DND-41 (cell line): ENCODE results near the gene SEPTIN1.
A peak's percentile ranks its signal among the peaks of the same experiment; 100 is the strongest.

ENCODE experiments used
- ATAC-seq: fragments of 200-7000 bp; cut with Tn5 transposase; 3 replicates; pipeline ENCODE4 v1.9.1; 2021; ENCODE audit warnings: low read depth; ENCODE audit not compliant: insufficient read depth
- DNase-seq: peaks from one replicate; pipeline ENCODE4 v3.0.0-alpha.2; 2020
- H2AFZ ChIP-seq: 2 replicates; pipeline ENCODE4 v1.6.0; 2012; ENCODE audit warnings: low read depth, low read length
- H3K27ac ChIP-seq: 2 replicates; pipeline ENCODE4 v1.5.1; 2012; ENCODE audit warnings: low read length, inconsistent platforms
- H3K27me3 ChIP-seq: fragments of 200-600 bp; sonication (generic); 2 replicates; pipeline ENCODE4 v1.6.0; 2012; ENCODE audit warnings: low read length, mild to moderate bottlenecking, inconsistent platforms; ENCODE audit not compliant: insufficient read depth, poor library complexity
- H3K36me3 ChIP-seq: 2 replicates; pipeline ENCODE4 v1.5.1; 2012; ENCODE audit warnings: low read length, inconsistent platforms; ENCODE audit not compliant: insufficient read depth
- H3K4me1 ChIP-seq: 2 replicates; pipeline ENCODE4 v1.5.1; 2012; ENCODE audit warnings: mild to moderate bottlenecking, low read length; ENCODE audit not compliant: insufficient read depth
- H3K4me2 ChIP-seq: 2 replicates; pipeline ENCODE4 v1.6.0; 2012; ENCODE audit warnings: mild to moderate bottlenecking, moderate library complexity, low read length, inconsistent platforms; ENCODE audit not compliant: insufficient read depth
- H3K4me3 ChIP-seq, 2 experiments: fragments of 200-600 bp in 1 of 2; shearing (Covaris generic) in 1 of 2; 2 replicates each; pipeline ENCODE4 v1.5.1; 2012 to 2016; ENCODE audit warnings: inconsistent platforms in 2 of 2, low read length in 2 of 2, mild to moderate bottlenecking in 2 of 2, low read depth in 1 of 2, moderate library complexity in 1 of 2
- H3K79me2 ChIP-seq: 2 replicates; pipeline ENCODE4 v1.6.0; 2012; ENCODE audit warnings: low read length, inconsistent platforms; ENCODE audit not compliant: insufficient read depth
- H3K9ac ChIP-seq: 2 replicates; pipeline ENCODE4 v1.6.0; 2012; ENCODE audit warnings: low read depth, mild to moderate bottlenecking, inconsistent platforms, low read length, moderate library complexity
- H3K9me3 ChIP-seq: 2 replicates; pipeline ENCODE4 v1.5.1; 2012; ENCODE audit warnings: low read length, moderate library complexity, mild to moderate bottlenecking, inconsistent platforms; ENCODE audit not compliant: insufficient read depth, severe bottlenecking
- H4K20me1 ChIP-seq: 2 replicates; pipeline ENCODE4 v1.6.0; 2012; ENCODE audit warnings: low read length; ENCODE audit not compliant: insufficient read depth
- CTCF ChIP-seq: IDR thresholded peaks from 2 replicates; pipeline ENCODE4 v1.5.1; 2012; ENCODE audit warnings: borderline replicate concordance, low read length, moderate library complexity, mild to moderate bottlenecking; ENCODE audit not compliant: poor library complexity, severe bottlenecking; ENCODE audit errors: extremely low read depth
- EZH2 ChIP-seq: IDR thresholded peaks from 3 replicates; pipeline ENCODE4 v1.6.1; 2012; ENCODE audit warnings: borderline replicate concordance, low read depth, mild to moderate bottlenecking, moderate library complexity, low read length, inconsistent platforms; ENCODE audit not compliant: severe bottlenecking

SEPTIN1 gene

GRCh38 chr16:30365200-30365599 is 17.2 kb downstream of the SEPTIN1 start:
- no peaks in the 10 kb centered on the region for H3K9me3 ChIP-seq
- H3K4me2 ChIP-seq, result 0 out of 2 replicates have a peak overlapping the region, but pooled peaks have one; percentile 21
- TF ChIP-seq CTCF (no peak), EZH2 (no peak)
- DNase-seq, result no peak
- H3K9ac ChIP-seq, result no peak overlapping the region
- no peaks in the 10 kb centered on the region for H3K27me3 ChIP-seq
- H3K4me1 ChIP-seq, result peaks cover 40% of the 10 kb centered on the region
- peaks cover 62% of the 10 kb centered on the region for H3K36me3 ChIP-seq
- no peak overlapping the region for H3K4me3 ChIP-seq
- peaks cover 88% of the 10 kb centered on the region for H3K79me2 ChIP-seq
- H3K27ac ChIP-seq, result no peak overlapping the region
- peaks cover 30% of the 10 kb centered on the region for H4K20me1 ChIP-seq
- ATAC-seq, result no peak
- no peak overlapping the region for H2AFZ ChIP-seq

DNA sequence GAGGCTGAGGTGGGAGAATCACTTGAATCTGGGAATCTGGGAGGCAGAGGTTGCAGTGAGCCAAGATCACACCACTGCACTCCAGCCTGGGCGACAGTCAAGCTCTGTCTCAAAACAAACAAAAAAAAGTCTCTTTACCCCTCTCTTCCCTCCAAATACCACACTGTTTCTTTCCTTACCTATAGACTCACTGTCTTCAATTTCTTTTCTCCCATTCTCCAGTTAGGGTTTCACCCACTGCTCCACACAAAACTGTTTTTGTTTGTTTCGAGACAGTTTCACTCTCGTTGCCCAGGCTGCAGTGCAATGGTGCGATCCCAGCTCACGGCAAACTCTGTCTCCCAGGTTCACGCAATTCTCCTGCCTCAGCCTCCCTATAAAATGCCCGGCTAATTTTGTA is 21.2 kb downstream of the SEPTIN1 start:
- DNase-seq (no peak), ATAC-seq (no peak)
- Histone ChIP-seq H3K27me3 (no peaks in the 10 kb centered on the region), H3K4me3 (no peak overlapping the region), H4K20me1 (peaks cover 13% of the 10 kb centered on the region; the same call in 1 of the 2 replicates), H3K27ac (no peak overlapping the region), H2AFZ (no peak overlapping the region), H3K9me3 (no peaks in the 10 kb centered on the region), H3K4me2 (no peak overlapping the region), H3K4me1 (peaks cover 24% of the 10 kb centered on the region), H3K79me2 (peaks cover 54% of the 10 kb centered on the region), H3K9ac (no peak overlapping the region), H3K36me3 (peaks cover 82% of the 10 kb centered on the region)
- TF ChIP-seq CTCF (no peak), EZH2 (no peak)

GRCh38 chr16:30359871-30360170 is 22.5 kb downstream of the SEPTIN1 start:
- H4K20me1 ChIP-seq, result peaks cover 7% of the 10 kb centered on the region; the same call in 1 of the 2 replicates
- no peak for ATAC-seq

More at GRCh38 chr16:30359871-30360170, 22.5 kb downstream of the SEPTIN1 start:
- Histone ChIP-seq H3K27me3 (no peaks in the 10 kb centered on the region), H3K4me1 (peaks cover 25% of the 10 kb centered on the region), H3K9me3 (no peaks in the 10 kb centered on the region), H3K4me3 (no peak overlapping the region), H2AFZ (no peak overlapping the region), H3K79me2 (peaks cover 50% of the 10 kb centered on the region), H3K9ac (no peak overlapping the region), H3K4me2 (no peak overlapping the region), H3K27ac (no peak overlapping the region), H3K36me3 (peaks cover 71% of the 10 kb centered on the region)
- DNase-seq, result no peak
- TF ChIP-seq CTCF, result no peak
- no peak for TF ChIP-seq EZH2
